ENCODE results near the gene NINL.
"Not testable (repeated sequence)": the region's sequence is repeated elsewhere in the genome, so short reads cannot be mapped to it uniquely, and the experiment has no call there.

NINL gene

GRCh38 chr20:25476106-25477013, 109.0 kb downstream of the NINL start:
- DNase-seq: peak in 2 of 10 donors; percentile 62 to 83
- intact Hi-C loops (cut with DNase I): no loop called here

GRCh38 chr20:25473297-25473696, 112.0 kb downstream of the NINL start:
- intact Hi-C loops (cut with DNase I): not testable (repeated sequence)
- DNase-seq: peak in 1 of 10 donors; percentile 3

- intact Hi-C loops (cut with DNase I): no loop called here
- DNase-seq: no peak
Measured at GRCh38 chr20:25471020-25471419, 114.3 kb downstream of the NINL start.

GRCh38 chr20:25470045-25470444, 115.3 kb downstream of the NINL start:
- peak in 2 of 10 donors; percentile 65 to 85 for DNase-seq

GRCh38 chr20:25469558-25469957, 115.8 kb downstream of the NINL start:
- intact Hi-C loops (cut with DNase I): no loop called here
- DNase-seq: peak in 1 of 10 donors; percentile 37

More at GRCh38 chr20:25470045-25470444, 115.3 kb downstream of the NINL start:
- intact Hi-C loops (cut with DNase I): no loop called here

- intact Hi-C loops (cut with DNase I): no loop called here
- no peak for DNase-seq
Measured at GRCh38 chr20:25468126-25469075, 116.9 kb downstream of the NINL start.

GRCh38 chr20:25467441-25467840, 117.9 kb downstream of the NINL start:
- no peak for DNase-seq
- intact Hi-C loops (cut with DNase I): no loop called here

GRCh38 chr20:25466846-25467245, 118.5 kb downstream of the NINL start:
- intact Hi-C loops (cut with DNase I): no loop called here
- DNase-seq: no peak

GRCh38 chr20:25465243-25466135, 119.8 kb downstream of the NINL start:
- intact Hi-C loops (cut with DNase I): no loop called here
- peak in 1 of 10 donors; percentile 75 for DNase-seq

- intact Hi-C loops (cut with DNase I): no loop called here
- no peak for DNase-seq
Measured at GRCh38 chr20:25464501-25465242, 120.7 kb downstream of the NINL start.

- intact Hi-C loops (cut with DNase I): no loop called here
- DNase-seq: peak in 1 of 10 donors; percentile 82
Measured at GRCh38 chr20:25461786-25462545, 123.4 kb downstream of the NINL start.

GRCh38 chr20:25461281-25461650, 124.1 kb downstream of the NINL start:
- intact Hi-C loops (cut with DNase I): no loop called here
- no peak for DNase-seq

GRCh38 chr20:25460566-25461280, 124.6 kb downstream of the NINL start:
- intact Hi-C loops (cut with DNase I): no loop called here
- DNase-seq: peak in 1 of 10 donors; percentile 80

- intact Hi-C loops (cut with DNase I): no loop called here
- no peak for DNase-seq
Measured at GRCh38 chr20:25459916-25460535, 125.3 kb downstream of the NINL start.

GRCh38 chr20:25459111-25459830, 126.1 kb downstream of the NINL start:
- no peak for DNase-seq
- intact Hi-C loops (cut with DNase I): no loop called here

GRCh38 chr20:25457886-25458680, 127.2 kb downstream of the NINL start:
- intact Hi-C loops (cut with DNase I): no loop called here
- DNase-seq: peak in 1 of 10 donors; percentile 78

All from posterior cingulate gyrus (tissue), 11 donors.